Activated naive CD8-positive, alpha-beta T cell (primary cell): ENCODE measurements around the gene BASP1.

ENCODE experiments used
- H3K27ac Mint-ChIP-seq: one replicate; pipeline ENCODE4 v1.8.0; 2021; ENCODE audit warnings: mixed read lengths
- H3K27me3 Mint-ChIP-seq: one replicate; pipeline ENCODE4 v1.8.0; 2021; ENCODE audit warnings: mixed read lengths
- H3K36me3 Mint-ChIP-seq: one replicate; pipeline ENCODE4 v1.8.0; 2021; ENCODE audit warnings: mixed read lengths
- H3K4me1 Mint-ChIP-seq: one replicate; pipeline ENCODE4 v1.8.0; 2021; ENCODE audit warnings: low read depth, mixed read lengths
- H3K4me3 Mint-ChIP-seq: one replicate; pipeline ENCODE4 v1.8.0; 2021; ENCODE audit warnings: mild to moderate bottlenecking, mixed read lengths
- H3K9me3 Mint-ChIP-seq: one replicate; pipeline ENCODE4 v1.8.0; 2021; ENCODE audit warnings: low read depth, mixed read lengths

BASP1 gene

GRCh38 chr5:17275289-17276158 is 58.1 kb downstream of the BASP1 start:
- Mint-ChIP-seq H3K4me1 (no peaks in the 10 kb centered on the region), H3K9me3 (no peaks in the 10 kb centered on the region), H3K27me3 (no peaks in the 10 kb centered on the region), H3K27ac (no peak overlapping the region), H3K36me3 (no peaks in the 10 kb centered on the region), H3K4me3 (no peak overlapping the region)

GRCh38 chr5:17276445-17276844 is 59.0 kb downstream of the BASP1 start:
- H3K4me1 Mint-ChIP-seq: no peaks in the 10 kb centered on the region
- no peaks in the 10 kb centered on the region for H3K36me3 Mint-ChIP-seq
- H3K9me3 Mint-ChIP-seq: no peaks in the 10 kb centered on the region
- no peaks in the 10 kb centered on the region for H3K27me3 Mint-ChIP-seq
- no peak overlapping the region for H3K4me3 Mint-ChIP-seq
- no peak overlapping the region for H3K27ac Mint-ChIP-seq

GRCh38 chr5:17277907-17278306 is 60.5 kb downstream of the BASP1 start:
- H3K4me3 Mint-ChIP-seq: no peak overlapping the region

GRCh38 chr5:17278931-17279330 is 61.5 kb downstream of the BASP1 start:
- Mint-ChIP-seq H3K4me1 (no peaks in the 10 kb centered on the region), H3K9me3 (no peaks in the 10 kb centered on the region), H3K36me3 (no peaks in the 10 kb centered on the region), H3K27me3 (no peaks in the 10 kb centered on the region), H3K27ac (no peak overlapping the region), H3K4me3 (no peak overlapping the region)

More at GRCh38 chr5:17277907-17278306, 60.5 kb downstream of the BASP1 start:
- Mint-ChIP-seq H3K9me3 (no peaks in the 10 kb centered on the region), H3K27me3 (no peaks in the 10 kb centered on the region), H3K36me3 (no peaks in the 10 kb centered on the region), H3K4me1 (no peaks in the 10 kb centered on the region), H3K27ac (no peak overlapping the region)

- Mint-ChIP-seq H3K4me3 (no peak overlapping the region), H3K27me3 (no peaks in the 10 kb centered on the region), H3K27ac (no peak overlapping the region), H3K9me3 (no peaks in the 10 kb centered on the region), H3K36me3 (no peaks in the 10 kb centered on the region), H3K4me1 (no peaks in the 10 kb centered on the region)
Observed at GRCh38 chr5:17279487-17279886, 62.1 kb downstream of the BASP1 start.

- Mint-ChIP-seq H3K27me3 (no peaks in the 10 kb centered on the region), H3K4me3 (peak overlapping the region; percentile 33), H3K9me3 (no peaks in the 10 kb centered on the region), H3K27ac (no peak overlapping the region), H3K36me3 (no peaks in the 10 kb centered on the region), H3K4me1 (no peaks in the 10 kb centered on the region)
Observed at GRCh38 chr5:17282283-17283120, 65.1 kb downstream of the BASP1 start.

GRCh38 chr5:17283121-17283415 is 65.6 kb downstream of the BASP1 start:
- Mint-ChIP-seq H3K4me1 (no peaks in the 10 kb centered on the region), H3K27me3 (no peaks in the 10 kb centered on the region), H3K36me3 (no peaks in the 10 kb centered on the region), H3K9me3 (no peaks in the 10 kb centered on the region), H3K4me3 (no peak overlapping the region), H3K27ac (no peak overlapping the region)

GRCh38 chr5:17287501-17288155 is 70.2 kb downstream of the BASP1 start:
- H3K36me3 Mint-ChIP-seq: no peaks in the 10 kb centered on the region

GRCh38 chr5:17288570-17288969 is 71.1 kb downstream of the BASP1 start:
- no peaks in the 10 kb centered on the region for H3K9me3 Mint-ChIP-seq
- no peaks in the 10 kb centered on the region for H3K27me3 Mint-ChIP-seq
- H3K4me1 Mint-ChIP-seq: no peaks in the 10 kb centered on the region
- H3K27ac Mint-ChIP-seq: no peak overlapping the region
- H3K4me3 Mint-ChIP-seq: no peak overlapping the region
- H3K36me3 Mint-ChIP-seq: no peaks in the 10 kb centered on the region

More at GRCh38 chr5:17287501-17288155, 70.2 kb downstream of the BASP1 start:
- Mint-ChIP-seq H3K27ac (no peak overlapping the region), H3K4me1 (no peaks in the 10 kb centered on the region), H3K4me3 (no peak overlapping the region), H3K9me3 (no peaks in the 10 kb centered on the region), H3K27me3 (no peaks in the 10 kb centered on the region)

- no peaks in the 10 kb centered on the region for H3K4me1 Mint-ChIP-seq
- H3K36me3 Mint-ChIP-seq: no peaks in the 10 kb centered on the region
- no peak overlapping the region for H3K4me3 Mint-ChIP-seq
- no peaks in the 10 kb centered on the region for H3K27me3 Mint-ChIP-seq
- no peak overlapping the region for H3K27ac Mint-ChIP-seq
- no peaks in the 10 kb centered on the region for H3K9me3 Mint-ChIP-seq
Observed at GRCh38 chr5:17289681-17290539, 72.5 kb downstream of the BASP1 start.

GRCh38 chr5:17290540-17290974 is 73.1 kb downstream of the BASP1 start:
- Mint-ChIP-seq H3K27ac (no peak overlapping the region), H3K9me3 (no peaks in the 10 kb centered on the region), H3K27me3 (no peaks in the 10 kb centered on the region), H3K4me1 (no peaks in the 10 kb centered on the region), H3K36me3 (no peaks in the 10 kb centered on the region), H3K4me3 (no peak overlapping the region)

GRCh38 chr5:17292434-17293015 is 75.1 kb downstream of the BASP1 start:
- Mint-ChIP-seq H3K27me3 (no peaks in the 10 kb centered on the region), H3K27ac (no peak overlapping the region), H3K9me3 (no peaks in the 10 kb centered on the region)

GRCh38 chr5:17294639-17295311 is 77.3 kb downstream of the BASP1 start:
- no peak overlapping the region for H3K27ac Mint-ChIP-seq
- H3K36me3 Mint-ChIP-seq: no peaks in the 10 kb centered on the region
- no peaks in the 10 kb centered on the region for H3K9me3 Mint-ChIP-seq
- H3K27me3 Mint-ChIP-seq: no peaks in the 10 kb centered on the region
- H3K4me1 Mint-ChIP-seq: no peaks in the 10 kb centered on the region
- no peak overlapping the region for H3K4me3 Mint-ChIP-seq

More at GRCh38 chr5:17292434-17293015, 75.1 kb downstream of the BASP1 start:
- no peaks in the 10 kb centered on the region for H3K4me1 Mint-ChIP-seq
- no peaks in the 10 kb centered on the region for H3K36me3 Mint-ChIP-seq
- no peak overlapping the region for H3K4me3 Mint-ChIP-seq
